Activated naive CD4-positive, alpha-beta T cell treated with anti-CD3 and anti-CD28 coated beads, Interleukin-2, amount 50 U/mL, for 72 hours (primary cell): ENCODE data around the gene YY1. TPM values are rescaled to one million over a fixed set of nuclear protein-coding genes. Genes with fewer than 3 reads are reported as not detected.
"Not testable (repeated sequence)": the region's sequence is repeated elsewhere in the genome, so short reads cannot be mapped to it uniquely, and the experiment has no call there.

Experiments
- ATAC-seq, 2 donors: fragments of 150-1000 bp; cut with Tn5 transposase; 2 replicates each; pipeline ENCODE4 v1.10.0; 2021; ENCODE audit warnings: mild to moderate bottlenecking in 2 of 2, moderate library complexity in 2 of 2
- DNase-seq, 2 donors: peaks; one replicate each; pipeline ENCODE4 v3.0.0; 2021 to 2022; ENCODE audit warnings: low spot score in 2 of 2
- H3K27ac Mint-ChIP-seq, 2 donors: one replicate each; pipeline ENCODE4 v1.8.0; 2022; ENCODE audit warnings: mild to moderate bottlenecking in 2 of 2, mixed read lengths in 2 of 2
- H3K36me3 Mint-ChIP-seq, 2 donors: one replicate each; pipeline ENCODE4 v1.8.0; 2022; ENCODE audit warnings: mixed read lengths in 2 of 2
- H3K9me3 Mint-ChIP-seq, 2 donors: one replicate each; pipeline ENCODE4 v1.8.0; 2022; ENCODE audit warnings: mixed read lengths in 2 of 2
- total RNA-seq, 2 donors: library from RNA; stranded (reverse); gene quantifications; one replicate each; pipeline ENCODE4 v1.2.3, GENCODE V29; 2022

Gene YY1
- total RNA-seq, 2 donors from 2014 or later: 87.8 to 120 TPM

GRCh38 chr14:100285913-100286400, 47.0 kb downstream of the YY1 start:
- H3K9me3 Mint-ChIP-seq: no peaks in the 10 kb centered on the region
- no peaks in the 10 kb centered on the region for H3K36me3 Mint-ChIP-seq
- H3K27ac Mint-ChIP-seq: peak overlapping the region; percentile 72 to 87
- no peak for ATAC-seq
- DNase-seq: no peak

GRCh38 chr14:100286484-100287191, 47.7 kb downstream of the YY1 start:
- no peak for ATAC-seq
- Mint-ChIP-seq H3K9me3 (no peaks in the 10 kb centered on the region), H3K27ac (peak overlapping the region in 1 of 2 donors; percentile 72), H3K36me3 (no peaks in the 10 kb centered on the region)
- no peak for DNase-seq

GRCh38 chr14:100287202-100287997, 48.5 kb downstream of the YY1 start:
- Mint-ChIP-seq H3K9me3 (no peaks in the 10 kb centered on the region), H3K27ac (peak overlapping the region; percentile 29 to 71), H3K36me3 (no peaks in the 10 kb centered on the region)
- ATAC-seq (no peak), DNase-seq (no peak)

- H3K9me3 Mint-ChIP-seq, DNase-seq, H3K27ac Mint-ChIP-seq, ATAC-seq, H3K36me3 Mint-ChIP-seq: not testable (repeated sequence)
Measured at GRCh38 chr14:100287998-100288295, 49.0 kb downstream of the YY1 start.

- Mint-ChIP-seq H3K36me3 (no peaks in the 10 kb centered on the region), H3K9me3 (no peaks in the 10 kb centered on the region)
- ATAC-seq: no peak
Measured at GRCh38 chr14:100288382-100289185, 49.6 kb downstream of the YY1 start.

GRCh38 chr14:100289916-100290606, 51.1 kb downstream of the YY1 start:
- ATAC-seq (no peak), DNase-seq (peak in 1 of 2 donors; percentile 35)
- H3K9me3 Mint-ChIP-seq: no peaks in the 10 kb centered on the region
- no peaks in the 10 kb centered on the region for H3K36me3 Mint-ChIP-seq
- H3K27ac Mint-ChIP-seq: peak overlapping the region in 1 of 2 donors; percentile 68

More at GRCh38 chr14:100288382-100289185, 49.6 kb downstream of the YY1 start:
- DNase-seq: peak in 1 of 2 donors; percentile 11
- H3K27ac Mint-ChIP-seq: peak overlapping the region in 1 of 2 donors; percentile 4

- DNase-seq: peak in 1 of 2 donors; percentile 37
- ATAC-seq: no peak
- no peak overlapping the region for H3K27ac Mint-ChIP-seq
- H3K9me3 Mint-ChIP-seq: no peaks in the 10 kb centered on the region
- H3K36me3 Mint-ChIP-seq: no peaks in the 10 kb centered on the region
Measured at GRCh38 chr14:100290607-100291304, 51.8 kb downstream of the YY1 start.

- H3K36me3 Mint-ChIP-seq: no peaks in the 10 kb centered on the region
- ATAC-seq: no peak
- DNase-seq: peak in 1 of 2 donors; percentile 49
- H3K27ac Mint-ChIP-seq: no peak overlapping the region
- H3K9me3 Mint-ChIP-seq: no peaks in the 10 kb centered on the region
Measured at GRCh38 chr14:100291305-100292075, 52.5 kb downstream of the YY1 start.

GRCh38 chr14:100292301-100292775, 53.4 kb downstream of the YY1 start:
- H3K27ac Mint-ChIP-seq: no peak overlapping the region
- ATAC-seq (no peak), DNase-seq (peak in 1 of 2 donors; percentile 49)
- no peaks in the 10 kb centered on the region for H3K9me3 Mint-ChIP-seq
- H3K36me3 Mint-ChIP-seq: no peaks in the 10 kb centered on the region

GRCh38 chr14:100292776-100293461, 54.0 kb downstream of the YY1 start:
- Mint-ChIP-seq H3K27ac (no peak overlapping the region), H3K36me3 (no peaks in the 10 kb centered on the region), H3K9me3 (no peaks in the 10 kb centered on the region)
- DNase-seq: peak in 1 of 2 donors; percentile 43
- ATAC-seq: no peak

GRCh38 chr14:100293497-100294212, 54.7 kb downstream of the YY1 start:
- Mint-ChIP-seq H3K27ac (no peak overlapping the region), H3K9me3 (no peaks in the 10 kb centered on the region), H3K36me3 (no peaks in the 10 kb centered on the region)
- DNase-seq (peak in 1 of 2 donors; percentile 34), ATAC-seq (no peak)

GRCh38 chr14:100294213-100294962, 55.4 kb downstream of the YY1 start:
- DNase-seq: peak in 1 of 2 donors; percentile 38
- no peak overlapping the region for H3K27ac Mint-ChIP-seq
- H3K9me3 Mint-ChIP-seq: no peaks in the 10 kb centered on the region
- no peaks in the 10 kb centered on the region for H3K36me3 Mint-ChIP-seq
- no peak for ATAC-seq

- ATAC-seq (no peak), DNase-seq (peak in 1 of 2 donors; percentile 21)
- Mint-ChIP-seq H3K9me3 (no peaks in the 10 kb centered on the region), H3K27ac (no peak overlapping the region), H3K36me3 (no peaks in the 10 kb centered on the region)
Measured at GRCh38 chr14:100294963-100295330, 56.0 kb downstream of the YY1 start.
